Adrenal gland (tissue), 5 donors: ENCODE measurements around the gene ITPKC.

Experiments used
- POLR2A ChIP-seq, 2 donors: fragments of 450-650 bp; IDR thresholded peaks; one replicate each; pipeline ENCODE4 v1.6.1; 2017; ENCODE audit warnings: antibody characterized with exemption in 2 of 2, mild to moderate bottlenecking in 2 of 2, moderate library complexity in 1 of 2
- TF ChIP-seq, protein P1 (sequence below), 6 experiments: fragments of 450-650 bp in 4 of 6; fragments of 200-600 bp in 2 of 6; sonication (generic) in 1 of 6; IDR thresholded peaks; 1 replicate in 5 of 6; 2 replicates in 1 of 6; pipeline versions ENCODE4 v1.5.1 to v1.8.0; 2016 to 2021; ENCODE audit warnings: antibody characterized with exemption in 6 of 6, mild to moderate bottlenecking in 2 of 6, moderate library complexity in 1 of 6
- donor health status: DM: no; HTN: no; CAD: no.

DNA sequence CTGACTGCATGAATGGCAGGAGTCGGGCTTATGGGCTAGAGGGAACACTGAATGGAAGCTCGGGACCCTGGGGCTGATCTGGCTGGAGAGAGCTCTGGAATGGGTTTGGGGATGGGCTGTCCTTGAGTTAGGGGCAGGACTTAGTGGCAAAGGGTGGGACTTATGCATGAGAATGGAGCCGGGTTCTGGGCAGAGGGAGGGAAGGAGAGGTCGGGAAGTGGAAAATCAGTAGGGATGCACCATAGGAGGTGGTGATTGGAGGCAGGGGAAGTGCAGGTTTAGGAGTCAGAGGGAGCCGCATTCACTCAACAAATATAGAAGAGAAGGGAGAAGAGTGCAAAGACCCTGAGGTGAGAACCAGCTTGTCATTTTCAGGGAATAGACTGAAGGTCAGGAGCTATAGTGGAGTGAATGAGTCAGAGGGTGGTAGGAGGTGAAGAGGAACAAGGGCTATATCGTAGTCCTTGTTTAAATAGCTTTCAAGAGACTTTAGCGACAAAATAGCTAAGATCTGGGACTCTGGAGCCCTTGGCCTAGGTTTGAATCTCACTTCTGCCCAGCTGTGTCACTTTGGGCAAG is 61.9 kb downstream of the ITPKC start:
- TF ChIP-seq, protein P1, sequence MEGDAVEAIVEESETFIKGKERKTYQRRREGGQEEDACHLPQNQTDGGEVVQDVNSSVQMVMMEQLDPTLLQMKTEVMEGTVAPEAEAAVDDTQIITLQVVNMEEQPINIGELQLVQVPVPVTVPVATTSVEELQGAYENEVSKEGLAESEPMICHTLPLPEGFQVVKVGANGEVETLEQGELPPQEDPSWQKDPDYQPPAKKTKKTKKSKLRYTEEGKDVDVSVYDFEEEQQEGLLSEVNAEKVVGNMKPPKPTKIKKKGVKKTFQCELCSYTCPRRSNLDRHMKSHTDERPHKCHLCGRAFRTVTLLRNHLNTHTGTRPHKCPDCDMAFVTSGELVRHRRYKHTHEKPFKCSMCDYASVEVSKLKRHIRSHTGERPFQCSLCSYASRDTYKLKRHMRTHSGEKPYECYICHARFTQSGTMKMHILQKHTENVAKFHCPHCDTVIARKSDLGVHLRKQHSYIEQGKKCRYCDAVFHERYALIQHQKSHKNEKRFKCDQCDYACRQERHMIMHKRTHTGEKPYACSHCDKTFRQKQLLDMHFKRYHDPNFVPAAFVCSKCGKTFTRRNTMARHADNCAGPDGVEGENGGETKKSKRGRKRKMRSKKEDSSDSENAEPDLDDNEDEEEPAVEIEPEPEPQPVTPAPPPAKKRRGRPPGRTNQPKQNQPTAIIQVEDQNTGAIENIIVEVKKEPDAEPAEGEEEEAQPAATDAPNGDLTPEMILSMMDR (IDR thresholded peaks at IDR 0.05) = no peak
- no peak for TF ChIP-seq POLR2A (IDR thresholded peaks at IDR 0.05)
